ENCODE results near the gene DCST2. TPM values are rescaled to one million over a fixed set of nuclear protein-coding genes. Genes with fewer than 3 reads are reported as not detected.
A peak's percentile ranks its signal among the peaks of the same experiment; 100 is the strongest.
"Not testable (repeated sequence)": the region's sequence is repeated elsewhere in the genome, so short reads cannot be mapped to it uniquely, and the experiment has no call there.

The DCST2 gene
- total RNA-seq, 2 donors from 2014 or later: not detected

DNA sequence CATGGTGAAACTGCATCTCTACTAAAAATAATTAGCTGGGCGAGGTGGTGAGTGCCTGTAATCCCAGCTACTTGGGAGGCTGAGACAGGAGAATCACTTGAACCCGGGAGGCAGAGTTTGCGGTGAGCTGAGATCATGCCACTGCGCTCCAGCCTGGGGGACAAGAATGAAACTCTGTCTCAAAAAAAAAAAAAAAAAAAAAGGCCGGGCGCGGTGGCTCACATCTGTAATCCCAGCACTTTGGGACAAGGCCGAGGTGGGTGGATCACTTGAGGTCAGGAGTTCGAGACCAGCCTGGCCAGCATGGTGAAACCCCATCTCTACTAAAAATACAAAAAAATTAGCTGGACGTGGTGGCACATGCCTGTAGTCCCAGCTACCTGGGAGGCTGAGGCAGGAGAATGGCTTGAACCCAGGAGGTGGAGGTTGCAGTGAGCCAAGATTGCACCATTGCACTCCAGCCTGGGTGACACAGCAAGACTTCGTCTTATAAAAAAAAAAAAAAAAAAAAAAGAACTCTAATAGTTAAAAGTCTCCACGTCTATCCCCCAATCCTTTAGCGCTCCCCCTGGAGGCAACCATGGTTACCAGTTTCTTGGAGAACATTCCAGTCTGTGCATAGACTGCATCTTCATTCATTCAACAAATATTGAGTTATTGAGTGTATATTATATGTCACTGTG is 38.1 kb downstream of the DCST2 start:
- DNase-seq (ENCODE audit: low spot score): not testable (repeated sequence)
- peak in 1 of 2 donors; percentile 51 for TF ChIP-seq CTCF (IDR thresholded peaks at IDR 0.05)

DNA sequence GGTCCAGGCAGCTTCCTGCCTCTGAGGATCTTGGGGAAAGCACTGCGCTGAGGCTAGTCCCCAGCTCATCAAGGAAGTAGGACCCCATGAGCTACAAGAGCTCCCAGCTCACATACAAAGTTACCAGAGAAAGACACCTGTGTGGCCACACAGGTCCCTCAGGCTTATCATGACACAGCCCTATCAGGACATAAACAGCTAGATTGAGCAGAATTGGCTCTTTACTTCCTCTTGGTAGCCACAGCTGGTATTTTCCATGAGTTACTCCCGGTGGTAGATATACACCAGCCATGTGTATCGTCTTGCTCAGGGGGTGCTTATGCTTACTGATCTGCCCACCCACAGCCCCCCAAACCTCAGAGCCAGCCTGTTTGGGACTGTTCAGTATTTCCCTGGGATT is 39.0 kb downstream of the DCST2 start:
- Histone ChIP-seq H3K4me1 (peaks cover 0 to 10% of the 10 kb centered on the region in 2 donors), H3K9me3 (no peaks in the 10 kb centered on the region), H3K27me3 (no peaks in the 10 kb centered on the region), H3K27ac (no peak overlapping the region), H3K4me3 (no peak overlapping the region), H3K36me3 (peaks cover 8% of the 10 kb centered on the region)
- TF ChIP-seq CTCF (IDR thresholded peaks at IDR 0.05): no peak
- DNase-seq (ENCODE audit: low spot score): no peak

More for the DNA sequence above, 38.1 kb downstream of the DCST2 start:
- H3K4me1 ChIP-seq: peaks cover 0 to 18% of the 10 kb centered on the region in 2 donors
- H3K36me3 ChIP-seq, H3K9me3 ChIP-seq, H3K27me3 ChIP-seq, H3K4me3 ChIP-seq, H3K27ac ChIP-seq: not testable (repeated sequence)

DNA sequence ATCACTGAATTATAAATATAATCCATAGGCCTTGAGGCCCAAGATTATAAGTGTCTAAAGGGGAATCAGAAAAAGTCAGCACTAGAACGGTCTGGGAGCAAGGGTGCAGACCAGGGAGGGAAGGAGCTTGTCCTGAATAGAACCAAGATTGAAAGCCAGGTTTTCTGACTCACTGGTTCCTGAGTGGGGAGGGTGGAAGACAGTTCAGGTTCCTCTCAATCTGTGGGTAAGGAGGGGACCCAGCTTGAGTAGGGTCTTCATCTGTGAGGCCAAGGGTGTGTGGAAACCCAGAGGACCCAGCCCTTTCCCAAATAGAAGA is 39.4 kb downstream of the DCST2 start:
- DNase-seq (ENCODE audit: low spot score): no peak
- H3K27me3 ChIP-seq: no peaks in the 10 kb centered on the region
- H3K27ac ChIP-seq: no peak overlapping the region
- TF ChIP-seq CTCF (IDR thresholded peaks at IDR 0.05): no peak
- peaks cover 0 to 6% of the 10 kb centered on the region in 2 donors for H3K4me1 ChIP-seq
- H3K4me3 ChIP-seq: no peak overlapping the region
- H3K36me3 ChIP-seq: peaks cover 11% of the 10 kb centered on the region
- no peaks in the 10 kb centered on the region for H3K9me3 ChIP-seq

DNA sequence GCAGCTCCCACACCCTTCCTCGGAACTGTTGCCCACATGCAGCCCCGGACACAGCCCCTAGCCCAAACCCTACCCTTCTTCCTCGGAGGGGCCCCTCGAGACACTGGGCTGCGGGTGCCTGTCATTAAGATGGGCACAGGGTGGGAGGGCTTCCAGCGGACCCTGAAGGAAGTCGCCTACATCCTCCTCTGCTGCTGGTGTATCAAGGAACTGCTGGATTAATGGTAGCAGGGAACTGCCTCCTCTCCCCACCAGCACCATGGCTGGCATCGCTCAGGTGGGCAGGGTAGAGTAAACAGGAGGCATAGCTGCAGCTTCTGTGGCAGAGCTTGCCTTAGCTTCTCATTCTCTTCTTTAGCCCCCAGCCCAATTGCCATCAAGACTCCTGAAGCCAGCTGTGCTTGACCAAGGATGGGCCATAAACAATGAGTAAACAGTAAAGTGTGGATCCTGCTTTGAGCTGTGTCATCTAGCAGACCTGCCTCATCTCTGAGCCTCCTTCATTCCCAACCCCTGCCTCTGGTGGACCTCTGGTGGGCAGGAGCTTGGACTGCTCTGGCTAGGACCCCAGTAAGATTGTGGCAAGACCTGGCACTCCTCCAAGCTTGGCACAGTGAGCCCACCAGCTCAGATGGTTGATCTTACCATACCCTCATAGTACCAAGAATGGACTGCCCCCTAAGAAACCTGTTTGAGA is 39.9 kb downstream of the DCST2 start, which contains the start of gene LENEP:
Gene LENEP (plus strand): TSS at position 15 of the 697 bp plus-strand sequence. CDS start 22 bp downstream, at position 37.
- Histone ChIP-seq H3K9me3 (no peaks in the 10 kb centered on the region), H3K4me1 (peaks cover 0 to 1% of the 10 kb centered on the region in 2 donors), H3K4me3 (no peak within 1 kb of the TSS), H3K27me3 (no peaks in the 10 kb centered on the region), H3K36me3 (peaks cover 15% of the 10 kb centered on the region), H3K27ac (no peak within 1 kb of the TSS)
- TF ChIP-seq CTCF (IDR thresholded peaks at IDR 0.05): no peak
- DNase-seq (ENCODE audit: low spot score): no peak

GRCh38 chr1:154992721-154993571 is 40.6 kb downstream of the DCST2 start:
- Histone ChIP-seq H3K27me3 (no peaks in the 10 kb centered on the region), H3K27ac (no peak overlapping the region), H3K36me3 (peaks cover 22% of the 10 kb centered on the region), H3K9me3 (no peaks in the 10 kb centered on the region), H3K4me3 (no peak overlapping the region), H3K4me1 (no peaks in the 10 kb centered on the region)
- no peak for TF ChIP-seq CTCF (IDR thresholded peaks at IDR 0.05)
- no peak for DNase-seq (ENCODE audit: low spot score)

Data from right atrium auricular region (tissue), 2 donors.